Neutrophil (primary cell): ENCODE results near the gene PLCD3.

Experiments
- H3K27ac ChIP-seq: fragments of 200-600 bp; sonication (generic); 2 replicates; pipeline ENCODE4 v1.5.1; 2016; ENCODE audit warnings: mild to moderate bottlenecking, moderate library complexity
- H3K27me3 ChIP-seq: fragments of 200-600 bp; sonication (generic); 2 replicates; pipeline ENCODE4 v1.6.0; 2016; ENCODE audit warnings: mild to moderate bottlenecking
- H3K36me3 ChIP-seq: fragments of 200-600 bp; sonication (generic); 2 replicates; pipeline ENCODE4 v1.5.1; 2017
- H3K4me1 ChIP-seq, 2 experiments: fragments of 200-600 bp in 1 of 2; sonication (generic) in 1 of 2; 1 replicate in 1 of 2; 2 replicates in 1 of 2; pipeline versions ENCODE4 v1.5.1 to v1.6.1; 2013 to 2016; ENCODE audit warnings: low read depth in 1 of 2, low read length in 1 of 2, mild to moderate bottlenecking in 1 of 2, moderate library complexity in 1 of 2; ENCODE audit not compliant: control insufficient read depth in 1 of 2, insufficient read depth in 1 of 2
- H3K4me3 ChIP-seq, 2 experiments: fragments of 200-600 bp in 1 of 2; sonication (generic) in 1 of 2; 1 replicate in 1 of 2; 2 replicates in 1 of 2; pipeline ENCODE4 v1.5.1; 2013 to 2016; ENCODE audit warnings: low read depth in 1 of 2, low read length in 1 of 2, mild to moderate bottlenecking in 1 of 2, moderate library complexity in 1 of 2
- H3K9me3 ChIP-seq: fragments of 200-600 bp; sonication (generic); 2 replicates; pipeline ENCODE4 v1.5.1; 2016
- CTCF ChIP-seq: fragments of 200-600 bp; sonication (generic); IDR thresholded peaks from 2 replicates; pipeline ENCODE4 v1.5.1; 2016; ENCODE audit warnings: antibody characterized with exemption

Gene PLCD3

DNA sequence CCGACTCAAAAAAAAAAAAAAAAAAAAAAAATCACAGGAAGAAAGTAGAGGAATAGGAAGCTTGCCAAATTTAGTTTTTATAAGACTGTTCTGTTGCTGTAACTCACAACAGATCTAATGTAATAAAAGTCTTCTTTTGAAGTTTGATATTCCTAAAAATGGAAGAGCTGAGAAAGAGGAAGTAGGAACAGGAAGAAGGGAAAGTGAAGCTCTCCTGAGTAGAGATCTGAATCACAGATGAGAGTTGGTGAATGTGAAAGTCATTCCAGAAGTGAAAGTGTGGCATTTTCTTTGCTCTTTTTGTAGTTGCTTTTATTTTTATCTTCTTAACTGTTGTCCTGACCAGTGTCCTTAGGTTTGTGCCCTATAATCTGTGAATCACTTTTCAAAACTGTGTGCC lies 69.1 kb downstream of the PLCD3 start:
- H3K36me3 ChIP-seq, result no peaks in the 10 kb centered on the region
- H3K4me3 ChIP-seq, result no peak overlapping the region
- no peaks in the 10 kb centered on the region for H3K27me3 ChIP-seq
- no peaks in the 10 kb centered on the region for H3K9me3 ChIP-seq
- H3K27ac ChIP-seq, result peak overlapping the region; percentile 70
- peaks cover 36 to 50% of the 10 kb centered on the region in 2 experiments for H3K4me1 ChIP-seq
- no peak for TF ChIP-seq CTCF

- H3K36me3 ChIP-seq, result no peaks in the 10 kb centered on the region
- peak overlapping the region; percentile 92 for H3K27ac ChIP-seq
These were observed 70.6 kb downstream of the PLCD3 start for GRCh38 chr17:45061606-45062205.

GRCh38 chr17:45060797-45061605 lies 71.3 kb downstream of the PLCD3 start, which contains the start of gene NMT1:
TSS of gene NMT1 (plus strand) at chr17:45061317. CDS start at chr17:45061330, 13 bp downstream.
- no peaks in the 10 kb centered on the region for H3K27me3 ChIP-seq
- TF ChIP-seq CTCF, result peak; percentile 57
- no peaks in the 10 kb centered on the region for H3K36me3 ChIP-seq
- H3K27ac ChIP-seq, result peak within 1 kb of the TSS; percentile 92
- H3K4me3 ChIP-seq, result peak within 1 kb of the TSS; percentile 61 to 97
- H3K9me3 ChIP-seq, result no peaks in the 10 kb centered on the region
- H3K4me1 ChIP-seq, result peaks cover 36 to 48% of the 10 kb centered on the region in 2 experiments

More at GRCh38 chr17:45061606-45062205, 70.6 kb downstream of the PLCD3 start:
- Histone ChIP-seq H3K4me1 (peaks cover 36 to 50% of the 10 kb centered on the region in 2 experiments), H3K9me3 (no peaks in the 10 kb centered on the region), H3K27me3 (no peaks in the 10 kb centered on the region), H3K4me3 (peak overlapping the region; percentile 61 to 97)
- no peak for TF ChIP-seq CTCF

- no peak for TF ChIP-seq CTCF
- Histone ChIP-seq H3K27me3 (no peaks in the 10 kb centered on the region), H3K36me3 (no peaks in the 10 kb centered on the region), H3K4me1 (peaks cover 36 to 42% of the 10 kb centered on the region in 2 experiments), H3K27ac (peak overlapping the region; percentile 92), H3K9me3 (no peaks in the 10 kb centered on the region), H3K4me3 (peak overlapping the region; percentile 61 to 97)
These were observed 71.9 kb downstream of the PLCD3 start for GRCh38 chr17:45060382-45060796.
